Smooth muscle cell (in vitro differentiated cells): ENCODE results near the gene STAT2. TPM values are rescaled to one million over a fixed set of nuclear protein-coding genes. Genes with fewer than 3 reads are reported as not detected.

Experiments
- DNase-seq: peaks from one replicate; lab custom pipeline; 2025; ENCODE audit not compliant: unreplicated experiment; lab: John Stamatoyannopoulos, UW
- H2AFZ ChIP-seq: fragments of 200-600 bp; sonication (generic); 2 replicates; pipeline ENCODE4 v1.6.0; 2016; ENCODE audit warnings: antibody characterized with exemption, low read depth, mild to moderate bottlenecking
- H3F3A ChIP-seq: fragments of 200-600 bp; sonication (generic); 2 replicates; pipeline ENCODE4 v1.6.0; 2017; ENCODE audit warnings: antibody characterized with exemption, low read depth
- H3K27ac ChIP-seq: fragments of 200-600 bp; sonication (generic); 2 replicates; pipeline ENCODE4 v1.5.1; 2016; ENCODE audit warnings: low read depth, mild to moderate bottlenecking
- H3K27me3 ChIP-seq: fragments of 200-600 bp; sonication (generic); 2 replicates; pipeline ENCODE4 v1.6.1; 2016; ENCODE audit warnings: low read depth, mild to moderate bottlenecking
- H3K36me3 ChIP-seq: fragments of 200-600 bp; sonication (generic); 2 replicates; pipeline ENCODE4 v1.5.1; 2016; ENCODE audit warnings: low read depth
- H3K4me1 ChIP-seq: fragments of 200-600 bp; sonication (generic); 2 replicates; pipeline ENCODE4 v1.5.1; 2016; ENCODE audit warnings: low read depth
- H3K4me2 ChIP-seq: fragments of 200-600 bp; sonication (generic); 2 replicates; pipeline ENCODE4 v1.6.0; 2016; ENCODE audit warnings: mild to moderate bottlenecking
- H3K4me3 ChIP-seq: fragments of 200-600 bp; sonication (generic); 2 replicates; pipeline ENCODE4 v1.5.1; 2016; ENCODE audit warnings: mild to moderate bottlenecking
- H3K79me2 ChIP-seq: fragments of 200-600 bp; sonication (generic); 2 replicates; pipeline ENCODE4 v1.6.0; 2016; ENCODE audit warnings: low read depth, mild to moderate bottlenecking
- H3K9ac ChIP-seq: fragments of 200-600 bp; sonication (generic); 2 replicates; pipeline ENCODE4 v1.6.0; 2016; ENCODE audit warnings: low read depth
- H3K9me3 ChIP-seq: fragments of 200-600 bp; sonication (generic); replicated peaks from 2 replicates; pipeline ENCODE4 v1.5.1; 2016; ENCODE audit warnings: low read depth
- H4K20me1 ChIP-seq: fragments of 200-600 bp; sonication (generic); 2 replicates; pipeline ENCODE4 v1.6.0; 2016; ENCODE audit warnings: low read depth
- CTCF ChIP-seq: fragments of 200-600 bp; sonication (generic); IDR thresholded peaks from 2 replicates; pipeline ENCODE4 v1.5.1; 2017; ENCODE audit warnings: borderline replicate concordance, mild to moderate bottlenecking, antibody characterized with exemption; ENCODE audit not compliant: insufficient read depth, poor library complexity, severe bottlenecking
- WGBS: methylation state at CpG from one replicate; pipeline ENCODE4 v1.1.7; 2016; ENCODE audit warnings: low lambda C conversion rate; 5-methylcytosine and 5-hydroxymethylcytosine counted together
- polyA plus RNA-seq: library from polyadenylated mRNA; unstranded; fragments of >200 nt; fragmentation: Nextera tagmentation; extraction: Ambion mirVana; gene quantifications from 2 replicates; pipeline ENCODE4 v1.2.1, GENCODE V29; 2016
- total RNA-seq: library from RNA; depleted of rRNA; stranded (reverse); fragments of >200 nt; gene quantifications from 2 replicates; pipeline ENCODE4 v1.2.3, GENCODE V29; 2014

The STAT2 gene
- total and polyA plus RNA-seq, 2 experiments from 2014 or later, result 108 to 141 TPM

GRCh38 chr12:56373515-56373914 lies 13.6 kb upstream of the STAT2 start:
- Histone ChIP-seq H3F3A (no peaks in the 10 kb centered on the region), H4K20me1 (no peaks in the 10 kb centered on the region), H3K9me3 (no peaks in the 10 kb centered on the region), H2AFZ (no peak overlapping the region), H3K4me3 (no peak overlapping the region), H3K36me3 (no peaks in the 10 kb centered on the region), H3K9ac (no peak overlapping the region), H3K27ac (no peak overlapping the region), H3K79me2 (no peaks in the 10 kb centered on the region), H3K4me1 (no peaks in the 10 kb centered on the region), H3K27me3 (peaks cover 7% of the 10 kb centered on the region), H3K4me2 (no peak overlapping the region)
- TF ChIP-seq CTCF, result no peak
- DNase-seq, result no peak
- 100% methylated on average over 1 of the region's 1 CpG for WGBS

- no peak overlapping the region for H2AFZ ChIP-seq
- H3K27me3 ChIP-seq, result peaks cover 7% of the 10 kb centered on the region
- H3K36me3 ChIP-seq, result no peaks in the 10 kb centered on the region
- H3F3A ChIP-seq, result no peaks in the 10 kb centered on the region
- no peak overlapping the region for H3K27ac ChIP-seq
- no peaks in the 10 kb centered on the region for H3K79me2 ChIP-seq
- TF ChIP-seq CTCF, result no peak
- H3K9me3 ChIP-seq, result no peaks in the 10 kb centered on the region
- H3K4me1 ChIP-seq, result no peaks in the 10 kb centered on the region
- no peak overlapping the region for H3K4me3 ChIP-seq
- no peak overlapping the region for H3K4me2 ChIP-seq
- H4K20me1 ChIP-seq, result no peaks in the 10 kb centered on the region
- H3K9ac ChIP-seq, result no peak overlapping the region
- WGBS, result 90% methylated on average over 3 of the region's 3 CpGs
- no peak for DNase-seq
These were observed 7.0 kb upstream of the STAT2 start for GRCh38 chr12:56366948-56367347.

- H3K36me3 ChIP-seq, result no peaks in the 10 kb centered on the region
- H3K4me1 ChIP-seq, result peaks cover 13% of the 10 kb centered on the region
- no peak within 1 kb of the TSS for H3K9ac ChIP-seq
- H3K4me3 ChIP-seq, result no peak within 1 kb of the TSS
- H3K79me2 ChIP-seq, result peaks cover 16% of the 10 kb centered on the region
- no peaks in the 10 kb centered on the region for H3K9me3 ChIP-seq
- H3K4me2 ChIP-seq, result no peak within 1 kb of the TSS
- peaks cover 5% of the 10 kb centered on the region for H3F3A ChIP-seq
- WGBS, result 84% methylated on average over 10 of the region's 10 CpGs
- no peaks in the 10 kb centered on the region for H3K27me3 ChIP-seq
- peaks cover 15% of the 10 kb centered on the region for H4K20me1 ChIP-seq
- H3K27ac ChIP-seq, result no peak within 1 kb of the TSS
- no peak for DNase-seq
- no peak for TF ChIP-seq CTCF
- no peak within 1 kb of the TSS for H2AFZ ChIP-seq
These were observed 2.5 kb upstream of the STAT2 start, which contains the start of gene APOF for GRCh38 chr12:56362130-56363059. Gene APOF, minus strand, starts transcription at chr12:56362857. Its CDS starts 112 bp downstream, at chr12:56362745.
